Mesenchymal stem cell (in vitro differentiated cells and primary cell): ENCODE measurements around the gene C19orf25.

ENCODE experiments used
- DNase-seq: peaks from one replicate; pipeline ENCODE4 v3.0.0-alpha.2; 2013
- H2AFZ ChIP-seq: one replicate; pipeline ENCODE4 v1.6.1; 2013; ENCODE audit warnings: low read depth, mild to moderate bottlenecking, control low read depth, inconsistent platforms, low read length, moderate library complexity
- H2AK5ac ChIP-seq: 2 replicates; pipeline ENCODE4 v1.6.1; 2013; ENCODE audit warnings: low read length, moderate library complexity, mild to moderate bottlenecking, inconsistent platforms; ENCODE audit not compliant: severe bottlenecking
- H2BK120ac ChIP-seq: one replicate; pipeline ENCODE4 v1.6.1; 2013; ENCODE audit warnings: low read depth, mild to moderate bottlenecking, inconsistent platforms, low read length, moderate library complexity
- H2BK12ac ChIP-seq, 2 experiments: one replicate each; pipeline ENCODE4 v1.6.1; 2013; ENCODE audit warnings: inconsistent platforms in 2 of 2, low read length in 2 of 2, mild to moderate bottlenecking in 2 of 2, moderate library complexity in 2 of 2, control low read depth in 1 of 2
- H2BK15ac ChIP-seq: one replicate; pipeline ENCODE4 v1.6.1; 2013; ENCODE audit warnings: mild to moderate bottlenecking, low read depth, inconsistent platforms; ENCODE audit not compliant: poor library complexity, severe bottlenecking
- H2BK5ac ChIP-seq: 2 replicates; pipeline ENCODE4 v1.6.1; 2013; ENCODE audit warnings: low read depth, mild to moderate bottlenecking, low read length, control low read depth, inconsistent platforms; ENCODE audit not compliant: poor library complexity, severe bottlenecking
- H3K14ac ChIP-seq, 2 experiments: one replicate each; pipeline ENCODE4 v1.6.1; 2013; ENCODE audit warnings: inconsistent platforms in 2 of 2, low read length in 2 of 2, control low read depth in 1 of 2, mild to moderate bottlenecking in 1 of 2, moderate library complexity in 1 of 2
- H3K18ac ChIP-seq, 2 experiments: one replicate each; pipeline ENCODE4 v1.6.1; 2013; ENCODE audit warnings: inconsistent platforms in 2 of 2, low read length in 2 of 2, control low read depth in 1 of 2, low read depth in 1 of 2, mild to moderate bottlenecking in 1 of 2
- H3K23ac ChIP-seq, 2 experiments: one replicate each; pipeline ENCODE4 v1.6.1; 2013; ENCODE audit warnings: inconsistent platforms in 2 of 2, low read length in 2 of 2, mild to moderate bottlenecking in 2 of 2, moderate library complexity in 2 of 2, control low read depth in 1 of 2
- H3K27ac ChIP-seq: 2 replicates; pipeline ENCODE4 v1.5.1; 2013; ENCODE audit warnings: mild to moderate bottlenecking, moderate library complexity, low read length, control low read depth, inconsistent platforms; ENCODE audit not compliant: poor library complexity, severe bottlenecking
- H3K27me3 ChIP-seq, 2 experiments: 2 replicates each; pipeline versions ENCODE4 v1.6.1 to v1.7.0; 2013; ENCODE audit warnings: low read length in 2 of 2, mild to moderate bottlenecking in 2 of 2, moderate library complexity in 2 of 2, control low read depth in 1 of 2, inconsistent platforms in 1 of 2; ENCODE audit not compliant: control insufficient read depth in 1 of 2, insufficient read depth in 1 of 2
- H3K36me3 ChIP-seq, 2 experiments: 2 replicates each; pipeline versions ENCODE4 v1.6.1 to v1.7.0; 2013; ENCODE audit warnings: low read length in 2 of 2, control low read depth in 1 of 2, inconsistent platforms in 1 of 2, low read depth in 1 of 2, mild to moderate bottlenecking in 1 of 2; ENCODE audit not compliant: insufficient read depth in 2 of 2, control insufficient read depth in 1 of 2
- H3K4ac ChIP-seq, 2 experiments: one replicate each; pipeline ENCODE4 v1.6.1; 2013; ENCODE audit warnings: inconsistent platforms in 2 of 2, low read length in 2 of 2, mild to moderate bottlenecking in 2 of 2, moderate library complexity in 2 of 2, control low read depth in 1 of 2, low read depth in 1 of 2
- H3K4me1 ChIP-seq: 2 replicates; pipeline ENCODE4 v1.6.1; 2013; ENCODE audit warnings: low read depth, low read length, control low read depth; ENCODE audit not compliant: control insufficient read depth, insufficient read depth
- H3K4me2 ChIP-seq: 2 replicates; pipeline ENCODE4 v1.6.1; 2013; ENCODE audit warnings: low read length, mild to moderate bottlenecking, inconsistent platforms; ENCODE audit not compliant: poor library complexity, severe bottlenecking
- H3K4me3 ChIP-seq, 2 experiments: 2 replicates each; pipeline versions ENCODE4 v1.5.1 to v1.7.0; 2013; ENCODE audit warnings: low read length in 2 of 2, mild to moderate bottlenecking in 2 of 2, control low read depth in 1 of 2, low read depth in 1 of 2; ENCODE audit not compliant: insufficient read depth in 1 of 2
- H3K79me1 ChIP-seq: replicated peaks from 2 replicates; pipeline ENCODE4 v1.6.1; 2013; ENCODE audit warnings: mild to moderate bottlenecking, control low read depth, low read length, inconsistent platforms; ENCODE audit not compliant: poor library complexity, severe bottlenecking
- H3K9ac ChIP-seq: 2 replicates; pipeline ENCODE4 v1.7.0; 2013; ENCODE audit warnings: mild to moderate bottlenecking, low read length, moderate library complexity
- H3K9me3 ChIP-seq: 2 replicates; pipeline ENCODE4 v1.7.0; 2013; ENCODE audit warnings: mild to moderate bottlenecking, low read length; ENCODE audit not compliant: control insufficient read depth
- H4K8ac ChIP-seq: one replicate; pipeline ENCODE4 v1.6.1; 2013; ENCODE audit warnings: inconsistent platforms, mild to moderate bottlenecking, low read length, moderate library complexity
- H4K91ac ChIP-seq: one replicate; pipeline ENCODE4 v1.6.1; 2013; ENCODE audit warnings: mild to moderate bottlenecking, low read length, inconsistent platforms
- WGBS: methylation state at CpG from one replicate; pipeline ENCODE4 v1.1.7; 2013; ENCODE audit warnings: mixed read lengths; 5-methylcytosine and 5-hydroxymethylcytosine counted together

Gene C19orf25

GRCh38 chr19:1450735-1451731 is 28.0 kb downstream of the C19orf25 start:
- no peak overlapping the region for H2AFZ ChIP-seq
- H3K27me3 ChIP-seq = peaks cover 68 to 92% of the 10 kb centered on the region in 2 experiments
- no peak overlapping the region for H4K91ac ChIP-seq
- WGBS = 71% methylated on average over 22 of the region's 22 CpGs
- H2BK15ac ChIP-seq = no peak overlapping the region
- H3K36me3 ChIP-seq = no peaks in the 10 kb centered on the region
- no peaks in the 10 kb centered on the region for H3K9me3 ChIP-seq
- no peak overlapping the region for H2BK5ac ChIP-seq
- H4K8ac ChIP-seq = no peak overlapping the region
- H3K4me1 ChIP-seq = peaks cover 22% of the 10 kb centered on the region
- no peak overlapping the region for H3K4ac ChIP-seq
- H2BK12ac ChIP-seq = no peak overlapping the region
- no peak for DNase-seq
- H2AK5ac ChIP-seq = no peak overlapping the region
- no peak overlapping the region for H3K27ac ChIP-seq
- no peak overlapping the region for H3K4me2 ChIP-seq
- H3K79me1 ChIP-seq = no peaks in the 10 kb centered on the region
- H2BK120ac ChIP-seq = no peak overlapping the region
- H3K18ac ChIP-seq = no peak overlapping the region
- H3K23ac ChIP-seq = no peak overlapping the region
- H3K9ac ChIP-seq = no peak overlapping the region
- no peak overlapping the region for H3K14ac ChIP-seq
- H3K4me3 ChIP-seq = no peak overlapping the region

- no peaks in the 10 kb centered on the region for H3K36me3 ChIP-seq
- no peak within 1 kb of the TSS for H2AFZ ChIP-seq
- H4K8ac ChIP-seq = no peak within 1 kb of the TSS
- no peak within 1 kb of the TSS for H3K4me2 ChIP-seq
- no peak within 1 kb of the TSS for H3K4me3 ChIP-seq
- H3K27me3 ChIP-seq = peaks cover 62 to 80% of the 10 kb centered on the region in 2 experiments
- no peaks in the 10 kb centered on the region for H3K79me1 ChIP-seq
- no peak within 1 kb of the TSS for H3K18ac ChIP-seq
- WGBS = 12% methylated on average over 51 of the region's 74 CpGs
- no peak within 1 kb of the TSS for H3K23ac ChIP-seq
- H3K4me1 ChIP-seq = peaks cover 27% of the 10 kb centered on the region
- H2BK15ac ChIP-seq = no peak within 1 kb of the TSS
- H3K27ac ChIP-seq = no peak within 1 kb of the TSS
- no peak within 1 kb of the TSS for H3K14ac ChIP-seq
- DNase-seq = peak; percentile 44
- H3K9ac ChIP-seq = no peak within 1 kb of the TSS
- H3K9me3 ChIP-seq = no peaks in the 10 kb centered on the region
- H3K4ac ChIP-seq = no peak within 1 kb of the TSS
- no peak within 1 kb of the TSS for H2BK5ac ChIP-seq
- H2BK12ac ChIP-seq = no peak within 1 kb of the TSS
- H2AK5ac ChIP-seq = no peak within 1 kb of the TSS
- H4K91ac ChIP-seq = no peak within 1 kb of the TSS
- no peak within 1 kb of the TSS for H2BK120ac ChIP-seq
These were observed 29.3 kb downstream of the C19orf25 start, which contains the start of gene APC2 for GRCh38 chr19:1449467-1450442. APC2 (plus strand) TSS chr19:1450121; CDS start chr19:1453002, 2,881 bp downstream.

- Histone ChIP-seq H3K4me2 (no peak overlapping the region), H2BK120ac (no peak overlapping the region), H3K79me1 (no peaks in the 10 kb centered on the region), H3K14ac (no peak overlapping the region), H3K4me3 (no peak overlapping the region), H3K4ac (no peak overlapping the region), H4K8ac (no peak overlapping the region), H2AK5ac (no peak overlapping the region), H3K23ac (no peak overlapping the region), H2BK15ac (no peak overlapping the region), H2BK5ac (no peak overlapping the region), H4K91ac (no peak overlapping the region), H3K18ac (no peak overlapping the region), H3K9ac (no peak overlapping the region), H3K27ac (no peak overlapping the region), H3K4me1 (peaks cover 35% of the 10 kb centered on the region), H3K9me3 (no peaks in the 10 kb centered on the region), H2AFZ (no peak overlapping the region), H2BK12ac (no peak overlapping the region), H3K36me3 (peaks cover 3 to 4% of the 10 kb centered on the region in 2 experiments), H3K27me3 (peaks cover 56 to 66% of the 10 kb centered on the region in 2 experiments)
- WGBS = 74% methylated on average over 9 of the region's 9 CpGs
- no peak for DNase-seq
These were observed 31.1 kb downstream of the C19orf25 start for GRCh38 chr19:1447944-1448343.
